Liver (tissue), 9 donors: Measurements from ENCODE around the gene CARM1. TPM values are rescaled to one million over a fixed set of nuclear protein-coding genes. Genes with fewer than 3 reads are reported as not detected.

ENCODE experiments used
- DNase-seq: peaks from one replicate; pipeline ENCODE4 v3.0.0-alpha.2; 2017; ENCODE audit warnings: low spot score
- H3K27ac ChIP-seq, 2 donors: one replicate each; pipeline ENCODE4 v1.7.0; 2013; ENCODE audit warnings: inconsistent platforms in 2 of 2, low read length in 2 of 2, control low read depth in 1 of 2, low read depth in 1 of 2, mild to moderate bottlenecking in 1 of 2
- H3K27me3 ChIP-seq, 4 donors: one replicate each; pipeline versions ENCODE4 v1.6.1 to v1.7.0; 2013; ENCODE audit warnings: low read length in 3 of 4, inconsistent platforms in 1 of 4, mild to moderate bottlenecking in 1 of 4, moderate library complexity in 1 of 4; ENCODE audit not compliant: control insufficient read depth in 4 of 4, insufficient read depth in 4 of 4
- H3K36me3 ChIP-seq, 4 donors: one replicate each; pipeline versions ENCODE4 v1.6.1 to v1.7.0; 2013; ENCODE audit warnings: low read length in 3 of 4, mild to moderate bottlenecking in 3 of 4, low read depth in 1 of 4, moderate library complexity in 1 of 4; ENCODE audit not compliant: control insufficient read depth in 4 of 4, insufficient read depth in 3 of 4
- H3K4me1 ChIP-seq, 4 donors: one replicate each; pipeline versions ENCODE4 v1.6.1 to v1.7.0; 2013; ENCODE audit warnings: low read length in 3 of 4, mild to moderate bottlenecking in 3 of 4, moderate library complexity in 1 of 4; ENCODE audit not compliant: control insufficient read depth in 4 of 4, insufficient read depth in 4 of 4
- H3K4me3 ChIP-seq, 3 donors: one replicate each; pipeline versions ENCODE4 v1.6.1 to v1.7.0; 2013; ENCODE audit warnings: low read length in 3 of 3, control low read depth in 1 of 3, low read depth in 1 of 3, mild to moderate bottlenecking in 1 of 3
- H3K9ac ChIP-seq, 2 donors: one replicate each; pipeline ENCODE4 v1.7.0; 2013; ENCODE audit warnings: low read length in 2 of 2, mild to moderate bottlenecking in 2 of 2, moderate library complexity in 2 of 2, control low read depth in 1 of 2, low read depth in 1 of 2
- H3K9me3 ChIP-seq, 4 donors: one replicate each; pipeline versions ENCODE4 v1.6.1 to v1.7.0; 2013; ENCODE audit warnings: low read length in 3 of 4; ENCODE audit not compliant: control insufficient read depth in 4 of 4
- EGR1 ChIP-seq, 2 donors: IDR thresholded peaks; 2 replicates each; pipeline ENCODE4 v1.6.1; 2016 to 2018; ENCODE audit warnings: antibody characterized with exemption in 2 of 2, low read depth in 2 of 2
- FOXA1 ChIP-seq: IDR thresholded peaks from 2 replicates; pipeline ENCODE4 v1.6.1; 2016; ENCODE audit warnings: antibody characterized with exemption
- FOXA2 ChIP-seq: IDR thresholded peaks from 2 replicates; pipeline ENCODE4 v1.6.1; 2016; ENCODE audit warnings: antibody characterized with exemption
- GABPA ChIP-seq, 2 donors: IDR thresholded peaks in 1 of 2; conservative IDR thresholded peaks in 1 of 2; 2 replicates each; pipeline ENCODE4 v1.6.1; 2016; ENCODE audit warnings: antibody characterized with exemption in 2 of 2, mild to moderate bottlenecking in 1 of 2, moderate library complexity in 1 of 2
- HNF4A ChIP-seq, 2 donors: conservative IDR thresholded peaks; 2 replicates each; pipeline ENCODE4 v1.6.1; 2016; ENCODE audit warnings: antibody characterized with exemption in 2 of 2, mild to moderate bottlenecking in 2 of 2
- HNF4G ChIP-seq: IDR thresholded peaks from 2 replicates; pipeline ENCODE4 v1.6.1; 2016; ENCODE audit warnings: antibody characterized with exemption
- MAX ChIP-seq: IDR thresholded peaks from 2 replicates; pipeline ENCODE4 v1.6.1; 2016; ENCODE audit warnings: antibody characterized with exemption
- NR2F2 ChIP-seq: IDR thresholded peaks from 2 replicates; pipeline ENCODE4 v1.6.1; 2016; ENCODE audit warnings: antibody characterized with exemption
- SP1 ChIP-seq: IDR thresholded peaks from 2 replicates; pipeline ENCODE4 v1.6.1; 2018; ENCODE audit warnings: antibody characterized with exemption, mild to moderate bottlenecking
- TAF1 ChIP-seq: conservative IDR thresholded peaks from 2 replicates; pipeline ENCODE4 v1.6.1; 2016; ENCODE audit warnings: antibody characterized with exemption, mild to moderate bottlenecking
- ZBTB33 ChIP-seq: IDR thresholded peaks from 2 replicates; pipeline ENCODE4 v1.6.1; 2016; ENCODE audit warnings: antibody characterized with exemption
- WGBS: extraction: QIAGEN DNeasy Blood & Tissue Kit; methylation state at CpG from one replicate; pipeline ENCODE4 v1.1.7; 2013; 5-methylcytosine and 5-hydroxymethylcytosine counted together
- polyA plus RNA-seq, 2 donors: library from polyadenylated mRNA; stranded (reverse) in 1 of 2; unstranded in 1 of 2; fragments of 200-250 nt in 1 of 2; fragments of >200 nt in 1 of 2; fragmentation: Nextera tagmentation in 1 of 2; extraction: Ambion mirVana in 1 of 2; gene quantifications; one replicate each; pipeline versions ENCODE4 v1.2.1 to v1.2.3, GENCODE V29; 2013 to 2015
- total RNA-seq, 2 donors: library from RNA; depleted of rRNA; stranded (reverse); fragments of >200 nt; gene quantifications; one replicate each; pipeline ENCODE4 v1.2.3, GENCODE V29; 2014
- TF ChIP-seq, protein P1 (sequence below): IDR thresholded peaks from 2 replicates; pipeline ENCODE4 v1.6.1; 2016; ENCODE audit warnings: antibody characterized with exemption, mild to moderate bottlenecking
- donor health status: healthy.
- donor health status: healthy.
- donor health status: healthy.
- donor health status: healthy.
- donor health status: healthy.

CARM1 gene
- total and polyA plus RNA-seq, 4 donors, result 5.1 to 18.3 (median 15.1) TPM

DNA sequence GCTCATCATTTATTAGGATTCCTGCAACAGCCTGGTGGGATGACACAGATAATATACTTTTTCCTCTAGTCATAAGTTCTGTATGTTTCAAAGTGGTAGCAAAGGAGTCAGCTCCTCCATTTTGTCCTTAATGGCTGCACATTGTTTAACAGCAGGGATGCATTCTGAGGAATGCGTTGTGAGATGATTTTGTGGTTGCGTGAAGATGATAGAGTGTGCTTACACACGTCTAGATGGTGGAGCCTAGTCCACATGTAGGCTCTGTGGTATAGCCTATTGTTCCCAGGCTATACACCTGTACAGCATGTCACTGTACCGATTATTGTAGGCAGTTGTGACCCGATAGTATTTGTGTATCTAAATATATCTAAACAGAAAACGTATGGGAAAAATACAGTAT, 94.0 kb downstream of the CARM1 start (continued):
- TF ChIP-seq, protein P1, sequence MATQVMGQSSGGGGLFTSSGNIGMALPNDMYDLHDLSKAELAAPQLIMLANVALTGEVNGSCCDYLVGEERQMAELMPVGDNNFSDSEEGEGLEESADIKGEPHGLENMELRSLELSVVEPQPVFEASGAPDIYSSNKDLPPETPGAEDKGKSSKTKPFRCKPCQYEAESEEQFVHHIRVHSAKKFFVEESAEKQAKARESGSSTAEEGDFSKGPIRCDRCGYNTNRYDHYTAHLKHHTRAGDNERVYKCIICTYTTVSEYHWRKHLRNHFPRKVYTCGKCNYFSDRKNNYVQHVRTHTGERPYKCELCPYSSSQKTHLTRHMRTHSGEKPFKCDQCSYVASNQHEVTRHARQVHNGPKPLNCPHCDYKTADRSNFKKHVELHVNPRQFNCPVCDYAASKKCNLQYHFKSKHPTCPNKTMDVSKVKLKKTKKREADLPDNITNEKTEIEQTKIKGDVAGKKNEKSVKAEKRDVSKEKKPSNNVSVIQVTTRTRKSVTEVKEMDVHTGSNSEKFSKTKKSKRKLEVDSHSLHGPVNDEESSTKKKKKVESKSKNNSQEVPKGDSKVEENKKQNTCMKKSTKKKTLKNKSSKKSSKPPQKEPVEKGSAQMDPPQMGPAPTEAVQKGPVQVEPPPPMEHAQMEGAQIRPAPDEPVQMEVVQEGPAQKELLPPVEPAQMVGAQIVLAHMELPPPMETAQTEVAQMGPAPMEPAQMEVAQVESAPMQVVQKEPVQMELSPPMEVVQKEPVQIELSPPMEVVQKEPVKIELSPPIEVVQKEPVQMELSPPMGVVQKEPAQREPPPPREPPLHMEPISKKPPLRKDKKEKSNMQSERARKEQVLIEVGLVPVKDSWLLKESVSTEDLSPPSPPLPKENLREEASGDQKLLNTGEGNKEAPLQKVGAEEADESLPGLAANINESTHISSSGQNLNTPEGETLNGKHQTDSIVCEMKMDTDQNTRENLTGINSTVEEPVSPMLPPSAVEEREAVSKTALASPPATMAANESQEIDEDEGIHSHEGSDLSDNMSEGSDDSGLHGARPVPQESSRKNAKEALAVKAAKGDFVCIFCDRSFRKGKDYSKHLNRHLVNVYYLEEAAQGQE, result no peak
- no peak for TF ChIP-seq SP1

DNA sequence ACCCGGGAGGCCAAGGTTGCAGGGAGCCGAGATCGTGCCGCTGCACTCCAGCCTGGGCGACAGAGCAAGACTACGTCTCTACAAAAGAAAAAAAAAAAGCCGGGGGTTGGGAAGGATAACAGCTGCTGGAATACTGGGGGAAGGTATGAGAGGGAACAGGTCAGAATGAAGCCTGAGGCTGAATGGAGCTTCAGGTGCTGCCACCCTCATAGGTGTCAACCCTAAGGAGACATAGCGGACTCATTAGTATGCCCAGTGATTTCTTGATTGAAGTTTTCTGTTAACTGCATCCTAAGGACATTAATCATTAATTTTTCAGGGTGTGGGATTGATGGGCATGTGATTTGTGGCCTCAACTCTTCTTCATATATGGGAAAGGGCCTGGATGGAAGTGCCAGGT, 95.5 kb downstream of the CARM1 start:
- H3K4me1 ChIP-seq, result peaks cover 0 to 10% (median 6%) of the 10 kb centered on the region in 4 donors
- 97% methylated on average over 8 of the region's 8 CpGs for WGBS
- H3K9ac ChIP-seq, result no peak overlapping the region
- no peaks in the 10 kb centered on the region for H3K27me3 ChIP-seq
- H3K36me3 ChIP-seq, result no peaks in the 10 kb centered on the region
- TF ChIP-seq TAF1 (no peak), EGR1 (IDR thresholded peaks at IDR 0.05; ENCODE audit: low read depth in 2 of 2) (no peak), HNF4A (conservative IDR thresholded peaks at IDR 0.05) (no peak), ZBTB33 (no peak)
- TF ChIP-seq, protein P1, result no peak
- H3K4me3 ChIP-seq, result no peak overlapping the region
- no peak overlapping the region for H3K27ac ChIP-seq
- H3K9me3 ChIP-seq, result no peaks in the 10 kb centered on the region
- no peak for DNase-seq

- H3K4me3 ChIP-seq, result no peak overlapping the region
- H3K36me3 ChIP-seq, result no peaks in the 10 kb centered on the region
- no peaks in the 10 kb centered on the region for H3K9me3 ChIP-seq
- H3K27ac ChIP-seq, result no peak overlapping the region
- no peaks in the 10 kb centered on the region for H3K4me1 ChIP-seq
- no peaks in the 10 kb centered on the region for H3K27me3 ChIP-seq
- no peak for TF ChIP-seq MAX
- TF ChIP-seq NR2F2, result no peak
- no peak for TF ChIP-seq HNF4G
- no peak for TF ChIP-seq FOXA2
- no peak for TF ChIP-seq GABPA (IDR thresholded peaks at IDR 0.05 in 1 of 2, conservative IDR thresholded peaks at IDR 0.05 in 1 of 2)
- TF ChIP-seq FOXA1, result no peak
- H3K9ac ChIP-seq, result no peak overlapping the region
- DNase-seq, result no peak
- 75% methylated on average over 10 of the region's 10 CpGs for WGBS
Measured at GRCh38 chr19:10968527-10969135, 97.3 kb downstream of the CARM1 start.
